ENCODE measurements around the gene CYP46A1. TPM values are rescaled to one million over a fixed set of nuclear protein-coding genes. Genes with fewer than 3 reads are reported as not detected.

Gene CYP46A1
- total RNA-seq, 3 donors from 2014 or later (not counting 1 experiment from before 2014, with no cell fraction given) = 0.09 to 0.45 (median 0.09) TPM

DNA sequence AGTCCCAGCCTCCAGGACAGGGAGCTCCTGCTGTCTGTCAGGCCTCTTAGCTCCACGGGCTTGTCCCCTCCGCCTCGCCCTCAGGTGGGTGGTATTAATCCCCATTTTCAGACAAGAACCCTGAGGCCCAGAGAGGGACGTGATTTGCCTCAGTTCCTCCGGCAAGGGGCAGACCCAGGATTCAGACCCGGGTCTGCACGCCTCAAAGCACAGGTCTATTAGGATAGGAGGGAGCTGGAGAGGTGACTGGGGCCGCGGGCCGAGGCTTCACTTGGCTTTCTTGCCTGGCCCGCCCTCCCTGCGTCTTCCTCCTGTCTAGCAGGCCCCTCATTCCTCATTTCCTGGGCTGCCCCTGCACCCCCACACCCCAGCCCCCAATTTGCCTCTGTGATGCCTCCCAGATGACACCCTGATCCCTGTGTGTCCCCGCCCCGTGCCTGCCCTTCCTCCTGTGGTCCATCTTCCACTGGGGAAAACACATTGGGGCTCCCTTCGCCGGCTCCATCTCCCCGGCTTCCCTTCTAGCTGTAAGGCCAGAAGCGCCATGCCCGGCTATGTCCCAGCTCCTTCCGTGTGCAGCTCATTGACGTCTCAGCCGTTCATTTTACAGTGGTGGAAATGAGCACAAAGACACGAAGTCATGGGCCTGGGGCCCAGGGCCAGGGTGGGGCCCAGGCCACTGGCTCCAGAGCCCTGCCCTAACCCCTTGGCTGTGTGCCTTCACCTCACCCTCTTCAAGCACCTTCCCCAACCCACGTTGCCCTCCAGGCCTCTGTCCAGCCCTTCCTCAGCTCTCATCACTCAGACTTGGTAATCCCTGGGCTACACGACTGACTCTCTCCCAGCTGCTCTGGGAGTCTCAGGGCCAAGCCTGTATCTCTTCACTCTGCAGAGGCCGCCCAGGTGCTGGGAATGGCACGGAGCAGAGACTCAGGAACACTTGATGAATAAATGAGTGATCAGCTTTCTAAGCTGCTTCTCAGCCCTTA lies 15.5 kb upstream of the CYP46A1 start:
- Mint-ChIP-seq H3K27ac (no peak overlapping the region), H3K36me3 (no peaks in the 10 kb centered on the region), H3K4me3 (no peak overlapping the region), H3K9me3 (no peaks in the 10 kb centered on the region), H3K4me1 (peaks cover 0 to 6% of the 10 kb centered on the region in 2 donors), H3K27me3 (ENCODE audit: low read depth in 2 of 2) (peaks cover 0 to 10% of the 10 kb centered on the region in 2 donors)
- 87% methylated on average over 27 of the region's 27 CpGs for WGBS (ENCODE audit: insufficient coverage)
- DNase-seq (no peak), ATAC-seq (no peak)
- Histone ChIP-seq H3K9me3 (ENCODE audit: control insufficient read depth, insufficient read depth, low read length) (no peaks in the 10 kb centered on the region), H3K36me3 (ENCODE audit: control insufficient read depth, insufficient read depth, low read length) (no peaks in the 10 kb centered on the region), H3K27me3 (ENCODE audit: control insufficient read depth, insufficient read depth, low read length) (no peaks in the 10 kb centered on the region), H3K4me1 (ENCODE audit: control insufficient read depth, insufficient read depth, low read length) (peaks cover 14% of the 10 kb centered on the region), H3K27ac (ENCODE audit: low read length) (no peak overlapping the region), H3K4me3 (ENCODE audit: low read length) (no peak overlapping the region)
- intact Hi-C loops (cut with micrococcal nuclease) = no loop called here
- TF ChIP-seq, protein P1, sequence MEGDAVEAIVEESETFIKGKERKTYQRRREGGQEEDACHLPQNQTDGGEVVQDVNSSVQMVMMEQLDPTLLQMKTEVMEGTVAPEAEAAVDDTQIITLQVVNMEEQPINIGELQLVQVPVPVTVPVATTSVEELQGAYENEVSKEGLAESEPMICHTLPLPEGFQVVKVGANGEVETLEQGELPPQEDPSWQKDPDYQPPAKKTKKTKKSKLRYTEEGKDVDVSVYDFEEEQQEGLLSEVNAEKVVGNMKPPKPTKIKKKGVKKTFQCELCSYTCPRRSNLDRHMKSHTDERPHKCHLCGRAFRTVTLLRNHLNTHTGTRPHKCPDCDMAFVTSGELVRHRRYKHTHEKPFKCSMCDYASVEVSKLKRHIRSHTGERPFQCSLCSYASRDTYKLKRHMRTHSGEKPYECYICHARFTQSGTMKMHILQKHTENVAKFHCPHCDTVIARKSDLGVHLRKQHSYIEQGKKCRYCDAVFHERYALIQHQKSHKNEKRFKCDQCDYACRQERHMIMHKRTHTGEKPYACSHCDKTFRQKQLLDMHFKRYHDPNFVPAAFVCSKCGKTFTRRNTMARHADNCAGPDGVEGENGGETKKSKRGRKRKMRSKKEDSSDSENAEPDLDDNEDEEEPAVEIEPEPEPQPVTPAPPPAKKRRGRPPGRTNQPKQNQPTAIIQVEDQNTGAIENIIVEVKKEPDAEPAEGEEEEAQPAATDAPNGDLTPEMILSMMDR (IDR thresholded peaks at IDR 0.05) = no peak

DNA sequence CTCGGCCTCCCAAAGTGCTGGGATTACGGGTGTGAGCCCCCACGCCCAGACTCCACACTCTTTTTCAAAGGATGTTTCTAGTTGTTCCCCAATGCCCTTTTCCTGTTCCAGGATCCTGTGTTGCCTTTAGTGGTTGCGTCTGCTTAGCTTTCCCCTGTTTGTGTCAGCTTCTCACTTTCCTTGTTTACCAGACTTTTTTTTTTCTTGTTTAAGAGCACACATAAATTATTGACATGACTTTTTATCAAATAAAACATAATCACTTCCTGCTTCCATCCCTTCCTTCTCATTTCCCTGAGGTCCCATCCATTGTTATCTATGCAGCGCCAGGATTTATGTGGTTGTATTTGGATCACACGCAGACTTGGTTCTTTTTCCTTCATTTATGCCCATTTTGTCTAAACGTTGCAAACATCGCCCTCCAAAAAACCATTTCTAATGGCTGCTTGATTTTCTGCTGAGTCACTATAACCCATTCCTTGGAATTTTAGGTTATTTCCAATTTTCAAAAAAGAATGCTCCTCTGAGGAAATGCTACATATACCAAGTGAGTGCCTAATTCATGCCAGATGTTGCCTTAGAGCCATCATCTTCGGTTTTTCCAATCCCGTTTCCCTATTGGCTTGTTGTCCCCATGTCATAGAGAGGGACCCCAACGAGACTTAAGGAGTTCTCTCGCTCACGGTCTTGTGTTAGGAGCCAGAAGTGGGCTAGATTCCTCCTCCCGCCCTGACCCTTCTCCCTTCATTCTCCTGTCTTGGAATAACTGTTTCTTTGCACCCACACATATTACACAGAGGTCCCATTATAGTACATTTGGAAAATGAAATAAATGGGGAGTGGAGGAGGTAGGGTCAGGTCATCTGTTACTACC lies 13.5 kb upstream of the CYP46A1 start:
- Mint-ChIP-seq H3K27ac (no peak overlapping the region), H3K4me1 (peaks cover 0 to 6% of the 10 kb centered on the region in 2 donors), H3K36me3 (no peaks in the 10 kb centered on the region), H3K27me3 (ENCODE audit: low read depth in 2 of 2) (peaks cover 0 to 10% of the 10 kb centered on the region in 2 donors), H3K9me3 (no peaks in the 10 kb centered on the region), H3K4me3 (no peak overlapping the region)
- DNase-seq (no peak), ATAC-seq (no peak)
- peaks cover 14% of the 10 kb centered on the region for H3K4me1 ChIP-seq (ENCODE audit: control insufficient read depth, insufficient read depth, low read length)
- H3K27ac ChIP-seq (ENCODE audit: low read length) = no peak overlapping the region
- no peak overlapping the region for H3K4me3 ChIP-seq (ENCODE audit: low read length)
- H3K36me3 ChIP-seq (ENCODE audit: control insufficient read depth, insufficient read depth, low read length) = no peaks in the 10 kb centered on the region
- no peaks in the 10 kb centered on the region for H3K9me3 ChIP-seq (ENCODE audit: control insufficient read depth, insufficient read depth, low read length)
- no peaks in the 10 kb centered on the region for H3K27me3 ChIP-seq (ENCODE audit: control insufficient read depth, insufficient read depth, low read length)
- TF ChIP-seq, protein P1 (IDR thresholded peaks at IDR 0.05) = no peak
- 82% methylated on average over 12 of the region's 14 CpGs for WGBS (ENCODE audit: insufficient coverage)
- intact Hi-C loops (cut with micrococcal nuclease) = no loop called here

DNA sequence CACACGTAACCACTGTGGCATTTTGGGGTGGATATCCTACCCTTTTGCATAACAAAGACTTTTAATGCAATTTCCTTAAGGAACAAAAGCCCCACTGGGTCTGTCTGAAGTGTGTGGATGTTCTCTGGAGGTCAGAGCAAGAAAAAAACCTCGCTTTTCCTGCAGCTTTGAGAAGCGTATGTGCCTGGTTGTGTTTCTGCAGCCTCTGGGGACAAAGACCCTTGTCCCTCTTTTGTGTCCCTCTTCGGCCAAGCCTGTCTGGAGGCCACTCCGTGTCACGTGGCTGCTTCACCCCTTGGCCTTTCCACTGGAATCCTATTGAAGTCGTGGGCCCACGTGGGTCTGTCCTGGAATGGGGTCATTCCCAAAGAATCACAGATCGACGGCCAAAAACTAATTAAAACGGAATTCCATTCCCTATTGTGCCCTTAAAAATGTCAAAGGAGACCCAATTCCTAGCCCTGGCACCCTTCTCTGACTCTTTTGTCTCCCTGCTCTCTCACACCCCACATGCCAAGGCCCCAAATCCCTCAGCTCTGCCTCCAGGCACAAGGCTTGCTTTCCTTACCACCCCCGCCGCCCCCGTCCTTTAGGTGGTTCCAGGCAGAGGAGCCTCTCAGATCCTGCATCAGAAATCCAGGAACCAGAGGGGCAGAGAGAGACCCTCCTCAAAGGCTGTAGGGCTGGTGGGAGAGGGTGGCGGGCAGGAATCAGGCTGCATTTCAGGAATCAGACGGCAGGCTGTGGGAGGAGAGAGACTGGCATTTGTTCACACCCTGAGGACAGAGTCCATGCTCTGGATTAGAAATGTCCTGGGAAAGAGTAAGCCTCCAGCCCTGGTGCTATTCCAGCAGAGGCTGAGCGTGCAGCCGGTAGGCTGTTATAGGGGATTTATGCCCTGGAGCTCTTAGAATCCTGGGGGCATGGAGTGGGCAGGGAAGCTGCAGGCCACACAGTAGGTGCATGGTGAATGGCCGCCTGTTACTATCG lies 12.6 kb upstream of the CYP46A1 start:
- H3K27me3 Mint-ChIP-seq (ENCODE audit: low read depth in 2 of 2) = peaks cover 0 to 10% of the 10 kb centered on the region in 2 donors
- H3K36me3 Mint-ChIP-seq = no peaks in the 10 kb centered on the region
- no peak for DNase-seq
- no peak overlapping the region for H3K27ac Mint-ChIP-seq
- peaks cover 0 to 8% of the 10 kb centered on the region in 2 donors for H3K4me1 Mint-ChIP-seq
- no peak for ATAC-seq
- peaks cover 21% of the 10 kb centered on the region for H3K4me1 ChIP-seq (ENCODE audit: control insufficient read depth, insufficient read depth, low read length)
- intact Hi-C loops (cut with micrococcal nuclease) = no loop called here
- WGBS (ENCODE audit: insufficient coverage) = 83% methylated on average over 19 of the region's 20 CpGs
- TF ChIP-seq, protein P1 (IDR thresholded peaks at IDR 0.05) = no peak
- H3K9me3 Mint-ChIP-seq = no peaks in the 10 kb centered on the region
- no peak overlapping the region for H3K27ac ChIP-seq (ENCODE audit: low read length)
- no peaks in the 10 kb centered on the region for H3K9me3 ChIP-seq (ENCODE audit: control insufficient read depth, insufficient read depth, low read length)
- H3K27me3 ChIP-seq (ENCODE audit: control insufficient read depth, insufficient read depth, low read length) = no peaks in the 10 kb centered on the region
- no peak overlapping the region for H3K4me3 Mint-ChIP-seq
- no peak overlapping the region for H3K4me3 ChIP-seq (ENCODE audit: low read length)
- H3K36me3 ChIP-seq (ENCODE audit: control insufficient read depth, insufficient read depth, low read length) = no peaks in the 10 kb centered on the region
